Naive thymus-derived CD8-positive, alpha-beta T cell (primary cell): ENCODE measurements around the gene MRPL46. TPM values are rescaled to one million over a fixed set of nuclear protein-coding genes. Genes with fewer than 3 reads are reported as not detected.
A peak's percentile ranks its signal among the peaks of the same experiment; 100 is the strongest.
"Not testable (repeated sequence)": the region's sequence is repeated elsewhere in the genome, so short reads cannot be mapped to it uniquely, and the experiment has no call there.

Experiments used
- ATAC-seq, 2 donors: fragments of 150-1000 bp; cut with Tn5 transposase in 1 of 2; sonication (Bioruptor Pico), chemical (Tn5 transposase) in 1 of 2; 1 replicate in 1 of 2; 2 replicates in 1 of 2; pipeline ENCODE4 v1.10.0; 2021; ENCODE audit warnings: mild to moderate bottlenecking in 2 of 2, moderate library complexity in 2 of 2
- POLR2A ChIA-PET: fragments of 350-600 bp; sonication (Branson Sonifier 250); formaldehyde crosslinking; loops from one replicate; lab custom pipeline; 2021; ENCODE audit warnings: antibody characterized with exemption; lab: Charles Lee
- DNase-seq, 10 donors: peaks; one replicate each; pipeline versions ENCODE4 v3.0.0 to v3.0.0-alpha.2; 2020 to 2022
- H3K27ac Mint-ChIP-seq, 10 donors: one replicate each; pipeline ENCODE4 v1.8.0; 2020 to 2022; ENCODE audit warnings: mild to moderate bottlenecking in 10 of 10, mixed read lengths in 10 of 10, moderate library complexity in 4 of 10, inconsistent platforms in 1 of 10
- H3K27me3 Mint-ChIP-seq, 5 donors: one replicate each; pipeline ENCODE4 v1.8.0; 2021 to 2022; ENCODE audit warnings: mixed read lengths in 5 of 5
- H3K36me3 Mint-ChIP-seq, 3 donors: one replicate each; pipeline ENCODE4 v1.8.0; 2020 to 2022; ENCODE audit warnings: mixed read lengths in 3 of 3, mild to moderate bottlenecking in 2 of 3, inconsistent platforms in 1 of 3
- H3K4me1 Mint-ChIP-seq, 4 donors: one replicate each; pipeline ENCODE4 v1.8.0; 2021 to 2022; ENCODE audit warnings: mixed read lengths in 4 of 4
- H3K4me3 Mint-ChIP-seq, 10 donors: one replicate each; pipeline ENCODE4 v1.8.0; 2020 to 2022; ENCODE audit warnings: mild to moderate bottlenecking in 10 of 10, mixed read lengths in 10 of 10, moderate library complexity in 6 of 10, inconsistent platforms in 1 of 10
- H3K9me3 Mint-ChIP-seq, 9 donors: one replicate each; pipeline ENCODE4 v1.8.0; 2020 to 2022; ENCODE audit warnings: mixed read lengths in 9 of 9, mild to moderate bottlenecking in 3 of 9, inconsistent platforms in 1 of 9, moderate library complexity in 1 of 9
- polyA plus RNA-seq, 3 donors: library from polyadenylated mRNA; unstranded; fragments of 300-500 nt; fragmentation: Illumina TruSeq; gene quantifications; one replicate each; pipeline ENCODE4 v1.2.3, GENCODE V29; 2021
- total RNA-seq, 8 experiments: library from RNA in 2 of 8; stranded (reverse) in 2 of 8; gene quantifications; one replicate each; pipeline ENCODE4 v1.2.3 and lab custom pipeline; 2021 to 2026

Gene MRPL46
- total and polyA plus RNA-seq, 5 experiments from 2014 or later = 30.3 to 61.6 (median 41.6) TPM

GRCh38 chr15:88454236-88454635 is 13.0 kb downstream of the MRPL46 start:
- DNase-seq (no peak), ATAC-seq (no peak)
- Mint-ChIP-seq H3K36me3 (peaks cover 0 to 22% (median 0%) of the 10 kb centered on the region in 3 donors), H3K27me3 (peaks cover 0 to 3% (median 2%) of the 10 kb centered on the region in 5 donors), H3K9me3 (no peaks in the 10 kb centered on the region), H3K27ac (peak overlapping the region in 1 of 10 donors; percentile 30), H3K4me3 (no peak overlapping the region), H3K4me1 (peaks cover 10 to 20% (median 15%) of the 10 kb centered on the region in 4 donors)
- POLR2A ChIA-PET = interaction anchor here (1.4 to 2.0 kb wide), 2 partner anchors 10 to 13 kb away, joined by 3 to 9 read pairs; partner anchors contain the start of genes MRPL46 and MRPS11

- peaks cover 0 to 16% (median 0%) of the 10 kb centered on the region in 3 donors for H3K36me3 Mint-ChIP-seq
- no peaks in the 10 kb centered on the region for H3K9me3 Mint-ChIP-seq
- H3K4me1 Mint-ChIP-seq = peaks cover 10 to 20% (median 15%) of the 10 kb centered on the region in 4 donors
- H3K27ac Mint-ChIP-seq = no peak overlapping the region
- peaks cover 0 to 3% (median 2%) of the 10 kb centered on the region in 5 donors for H3K27me3 Mint-ChIP-seq
- ATAC-seq = no peak
- H3K4me3 Mint-ChIP-seq = no peak overlapping the region
- POLR2A ChIA-PET = no interaction called here
- DNase-seq = no peak
Observed at GRCh38 chr15:88453651-88454050, 13.5 kb downstream of the MRPL46 start.

GRCh38 chr15:88450125-88450798 is 16.9 kb downstream of the MRPL46 start:
- Mint-ChIP-seq H3K27ac (peak overlapping the region in 1 of 10 donors; percentile 16), H3K9me3 (peaks cover 0 to 3% (median 0%) of the 10 kb centered on the region in 9 donors), H3K4me3 (peak overlapping the region in 5 of 10 donors; percentile 4 to 24 (median 19)), H3K27me3 (peaks cover 2 to 16% (median 9%) of the 10 kb centered on the region in 5 donors), H3K4me1 (peaks cover 9 to 18% (median 14%) of the 10 kb centered on the region in 4 donors), H3K36me3 (no peaks in the 10 kb centered on the region)
- peak; percentile 22 to 66 (median 44) for DNase-seq
- POLR2A ChIA-PET = no interaction called here
- ATAC-seq = peak in 1 of 2 donors; percentile 32

- H3K4me1 Mint-ChIP-seq = peaks cover 9 to 12% (median 11%) of the 10 kb centered on the region in 4 donors
- H3K4me3 Mint-ChIP-seq = no peak overlapping the region
- ATAC-seq (no peak), DNase-seq (no peak)
- H3K27me3 Mint-ChIP-seq = peaks cover 2 to 22% (median 10%) of the 10 kb centered on the region in 5 donors
- POLR2A ChIA-PET = no interaction called here
- no peaks in the 10 kb centered on the region for H3K36me3 Mint-ChIP-seq
- H3K27ac Mint-ChIP-seq = no peak overlapping the region
- H3K9me3 Mint-ChIP-seq = peaks cover 0 to 5% (median 1%) of the 10 kb centered on the region in 9 donors
Observed at GRCh38 chr15:88449581-88449980, 17.6 kb downstream of the MRPL46 start.

GRCh38 chr15:88448991-88449461 is 18.2 kb downstream of the MRPL46 start:
- Mint-ChIP-seq H3K4me3 (no peak overlapping the region), H3K27me3 (peaks cover 2 to 27% (median 10%) of the 10 kb centered on the region in 5 donors), H3K27ac (no peak overlapping the region), H3K4me1 (peaks cover 5 to 9% (median 6%) of the 10 kb centered on the region in 4 donors), H3K36me3 (peaks cover 0 to 4% (median 3%) of the 10 kb centered on the region in 3 donors), H3K9me3 (peaks cover 0 to 7% (median 4%) of the 10 kb centered on the region in 9 donors)
- DNase-seq (no peak), ATAC-seq (no peak)
- POLR2A ChIA-PET = no interaction called here

- Mint-ChIP-seq H3K9me3 (peaks cover 0 to 20% (median 14%) of the 10 kb centered on the region in 9 donors), H3K4me1 (peaks cover 5 to 9% (median 6%) of the 10 kb centered on the region in 4 donors), H3K36me3 (peaks cover 0 to 16% (median 13%) of the 10 kb centered on the region in 3 donors), H3K27ac (no peak overlapping the region), H3K4me3 (no peak overlapping the region), H3K27me3 (peaks cover 2 to 40% (median 13%) of the 10 kb centered on the region in 5 donors)
- no peak for ATAC-seq
- DNase-seq = no peak
- POLR2A ChIA-PET = no interaction called here
Observed at GRCh38 chr15:88447741-88448140, 19.4 kb downstream of the MRPL46 start.

GRCh38 chr15:88447206-88447605 is 20.0 kb downstream of the MRPL46 start:
- peaks cover 0 to 17% (median 13%) of the 10 kb centered on the region in 3 donors for H3K36me3 Mint-ChIP-seq
- ATAC-seq (no peak), DNase-seq (no peak)
- H3K27me3 Mint-ChIP-seq = peaks cover 2 to 45% (median 13%) of the 10 kb centered on the region in 5 donors
- no peak overlapping the region for H3K27ac Mint-ChIP-seq
- POLR2A ChIA-PET = no interaction called here
- H3K9me3 Mint-ChIP-seq = peaks cover 0 to 22% (median 15%) of the 10 kb centered on the region in 9 donors
- H3K4me3 Mint-ChIP-seq = no peak overlapping the region
- peaks cover 5 to 9% (median 6%) of the 10 kb centered on the region in 4 donors for H3K4me1 Mint-ChIP-seq

- POLR2A ChIA-PET = no interaction called here
- Mint-ChIP-seq H3K36me3 (peaks cover 0 to 17% (median 13%) of the 10 kb centered on the region in 3 donors), H3K9me3 (peaks cover 0 to 22% (median 16%) of the 10 kb centered on the region in 9 donors), H3K27me3 (peaks cover 21 to 79% (median 31%) of the 10 kb centered on the region in 5 donors), H3K4me3 (no peak overlapping the region), H3K4me1 (no peaks in the 10 kb centered on the region), H3K27ac (no peak overlapping the region)
- ATAC-seq = no peak
- DNase-seq = no peak
Observed at GRCh38 chr15:88441076-88441730, 26.0 kb downstream of the MRPL46 start.

- Mint-ChIP-seq H3K36me3 (peaks cover 0 to 17% (median 13%) of the 10 kb centered on the region in 3 donors), H3K4me1 (no peaks in the 10 kb centered on the region), H3K9me3 (peaks cover 0 to 22% (median 16%) of the 10 kb centered on the region in 9 donors), H3K27me3 (peaks cover 21 to 77% (median 35%) of the 10 kb centered on the region in 5 donors), H3K4me3 (no peak overlapping the region), H3K27ac (peak overlapping the region in 1 of 10 donors; percentile 36)
- ATAC-seq (no peak), DNase-seq (no peak)
- POLR2A ChIA-PET = interaction anchor here (0.5 kb wide), 1 partner anchor 187 kb away, joined by 5 read pairs; no protein-coding TSS in a partner anchor
Observed at GRCh38 chr15:88440021-88440420, 27.2 kb downstream of the MRPL46 start.

GRCh38 chr15:88438181-88438580 is 29.0 kb downstream of the MRPL46 start:
- ATAC-seq (no peak), DNase-seq (no peak)
- Mint-ChIP-seq H3K36me3 (peaks cover 0 to 6% (median under 1%) of the 10 kb centered on the region in 3 donors), H3K27me3 (peaks cover 21 to 59% (median 35%) of the 10 kb centered on the region in 5 donors), H3K4me3 (no peak overlapping the region), H3K9me3 (peaks cover 0 to 7% (median 5%) of the 10 kb centered on the region in 9 donors), H3K4me1 (no peaks in the 10 kb centered on the region), H3K27ac (no peak overlapping the region)
- POLR2A ChIA-PET = no interaction called here

- H3K27me3 Mint-ChIP-seq = peaks cover 12 to 30% (median 25%) of the 10 kb centered on the region in 5 donors
- ATAC-seq, H3K27ac Mint-ChIP-seq, DNase-seq, H3K9me3 Mint-ChIP-seq, H3K4me1 Mint-ChIP-seq, H3K36me3 Mint-ChIP-seq, POLR2A ChIA-PET, H3K4me3 Mint-ChIP-seq: not testable (repeated sequence)
Observed at GRCh38 chr15:88434106-88434505, 33.1 kb downstream of the MRPL46 start.

- H3K27me3 Mint-ChIP-seq = peaks cover 8 to 26% (median 24%) of the 10 kb centered on the region in 5 donors
- no peak overlapping the region for H3K27ac Mint-ChIP-seq
- ATAC-seq (no peak), DNase-seq (no peak)
- H3K4me3 Mint-ChIP-seq = no peak overlapping the region
- POLR2A ChIA-PET = no interaction called here
- peaks cover 0 to 2% (median 0%) of the 10 kb centered on the region in 9 donors for H3K9me3 Mint-ChIP-seq
- no peaks in the 10 kb centered on the region for H3K36me3 Mint-ChIP-seq
- H3K4me1 Mint-ChIP-seq = no peaks in the 10 kb centered on the region
Observed at GRCh38 chr15:88433046-88433685, 34.0 kb downstream of the MRPL46 start.
